Caki2 (cell line): Measurements from ENCODE around the gene NUDT16. TPM values are rescaled to one million over a fixed set of nuclear protein-coding genes. Genes with fewer than 3 reads are reported as not detected.
"Not testable (repeated sequence)": the region's sequence is repeated elsewhere in the genome, so short reads cannot be mapped to it uniquely, and the experiment has no call there.

Experiments used
- DNase-seq: peaks from one replicate; pipeline ENCODE4 v3.0.0-alpha.2; 2015; ENCODE audit warnings: low read depth
- in situ Hi-C: cut with HindIII; loops from 2 replicates; pipeline ENCODE4 v1.10.0; 2016; ENCODE audit warnings: low sequenced_read_pairs, low pct_unique_long_range_greater_than_20kb, mixed read lengths
- total RNA-seq: library from RNA; depleted of rRNA; stranded (reverse); fragments of >200 nt; shearing (Covaris generic); gene quantifications from 2 replicates; pipeline ENCODE4 v1.2.3, GENCODE V29; 2014; ENCODE audit warnings: low replicate concordance

NUDT16 gene
- total RNA-seq, 1 experiment from 2014 or later: 6.4 TPM

DNA sequence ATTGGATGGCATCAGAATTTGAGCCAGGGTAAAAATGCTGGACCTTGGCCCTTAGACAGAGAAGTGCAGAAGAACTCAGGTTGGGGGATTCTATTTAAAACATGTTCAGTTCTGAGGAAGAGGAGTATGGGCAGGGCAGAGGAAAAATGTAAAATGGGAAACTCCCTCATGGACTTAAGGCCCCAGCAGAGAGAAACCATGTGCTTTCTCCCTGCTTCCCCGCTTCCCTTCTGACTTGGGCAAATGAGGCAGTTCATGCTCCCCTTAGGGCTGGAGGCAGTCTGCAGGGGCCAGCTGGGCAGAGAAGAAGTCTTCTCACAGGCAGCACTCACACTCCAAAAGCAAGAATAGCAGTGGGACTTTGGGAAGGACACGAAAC lies 9.9 kb upstream of the NUDT16 start:
- no peak for DNase-seq
- in situ Hi-C loops: no loop called here

DNA sequence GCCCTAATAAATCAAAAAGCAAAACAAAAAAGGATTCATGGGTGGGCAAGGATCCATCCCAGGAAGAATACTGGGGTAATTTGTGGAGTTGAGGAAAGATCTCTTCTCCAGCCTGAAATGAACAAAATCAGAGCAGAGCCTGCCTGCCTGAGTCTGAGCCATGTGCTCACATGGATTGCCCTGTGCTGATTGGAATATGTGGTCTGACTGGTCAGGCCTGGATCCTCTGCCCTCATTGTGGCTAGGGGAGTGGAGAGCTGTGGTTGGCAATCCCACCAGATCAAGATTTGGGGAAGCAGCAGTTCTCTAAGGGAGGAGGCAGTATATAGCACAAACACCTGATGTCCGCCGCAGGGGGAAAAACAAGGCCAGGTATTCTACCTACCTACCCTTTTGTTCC lies 6.8 kb upstream of the NUDT16 start:
- in situ Hi-C loops: no loop called here
- no peak for DNase-seq

DNA sequence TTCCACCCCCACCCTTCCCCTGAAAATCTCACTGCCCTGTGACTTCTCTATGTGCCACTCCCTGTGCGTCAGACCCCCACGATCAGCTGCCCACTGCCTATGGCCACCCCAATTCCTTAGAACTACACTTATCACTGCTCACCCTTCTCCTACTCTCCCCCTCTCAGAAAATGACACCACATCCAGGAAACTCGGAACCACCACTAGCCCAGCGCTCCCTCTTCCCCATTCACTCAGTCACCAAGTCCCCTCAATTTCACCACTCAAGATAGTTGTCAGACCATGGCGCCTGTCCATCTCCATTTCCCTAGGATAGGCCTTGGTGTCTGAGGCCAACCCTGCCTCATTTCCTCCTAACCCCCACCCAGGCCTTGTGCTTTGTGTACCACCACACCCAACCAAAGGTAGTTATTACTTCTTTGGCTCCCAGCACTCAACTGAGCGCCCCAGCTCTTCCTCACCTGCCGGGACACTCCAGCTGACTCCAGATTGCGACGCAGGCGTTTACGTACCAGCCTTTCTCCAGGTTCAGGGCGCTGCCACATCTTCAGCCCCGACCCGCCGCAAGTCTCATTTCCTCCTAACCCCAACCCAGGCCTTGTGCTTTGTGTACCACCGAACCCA lies 641 bp upstream of the NUDT16 start:
- in situ Hi-C loops: not testable (repeated sequence)

DNA sequence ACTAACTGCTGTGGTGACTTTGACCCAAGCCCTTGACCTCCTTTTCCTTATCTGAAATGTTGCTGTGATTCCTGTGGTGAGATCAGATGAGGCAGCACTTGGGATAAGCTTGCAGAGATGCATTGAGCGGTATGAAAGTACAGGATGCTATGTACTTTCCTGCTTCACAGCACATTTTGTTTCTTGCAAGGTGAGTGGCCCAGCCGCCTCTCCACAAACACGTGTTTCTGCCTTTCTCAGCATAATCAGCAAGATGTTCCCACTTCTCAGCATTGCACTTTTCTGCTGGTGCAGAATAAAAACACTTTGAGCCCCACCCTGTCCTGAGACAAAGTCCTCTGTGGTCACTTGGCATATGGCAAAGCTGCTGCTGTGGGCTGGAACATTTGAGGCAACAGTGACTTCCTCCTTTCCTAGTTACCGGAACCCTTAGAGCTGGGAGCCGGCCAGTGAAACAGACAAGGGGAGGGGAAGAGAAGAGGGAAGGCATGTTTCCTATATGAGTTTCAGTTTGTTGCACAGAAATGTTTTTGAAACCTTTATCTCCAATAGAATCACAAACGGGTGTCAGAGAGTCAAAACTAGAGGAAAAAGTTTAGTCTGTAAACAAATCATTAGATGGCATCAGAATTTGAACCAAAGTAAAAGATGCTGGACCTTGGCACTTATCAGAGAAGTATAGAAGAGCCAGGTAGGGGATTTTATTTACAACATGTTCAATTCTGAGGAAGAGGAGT lies 5.0 kb downstream of the NUDT16 start:
- no peak for DNase-seq
- in situ Hi-C loops: no loop called here

More for the DNA sequence above, 641 bp upstream of the NUDT16 start:
- DNase-seq: not testable (repeated sequence)

DNA sequence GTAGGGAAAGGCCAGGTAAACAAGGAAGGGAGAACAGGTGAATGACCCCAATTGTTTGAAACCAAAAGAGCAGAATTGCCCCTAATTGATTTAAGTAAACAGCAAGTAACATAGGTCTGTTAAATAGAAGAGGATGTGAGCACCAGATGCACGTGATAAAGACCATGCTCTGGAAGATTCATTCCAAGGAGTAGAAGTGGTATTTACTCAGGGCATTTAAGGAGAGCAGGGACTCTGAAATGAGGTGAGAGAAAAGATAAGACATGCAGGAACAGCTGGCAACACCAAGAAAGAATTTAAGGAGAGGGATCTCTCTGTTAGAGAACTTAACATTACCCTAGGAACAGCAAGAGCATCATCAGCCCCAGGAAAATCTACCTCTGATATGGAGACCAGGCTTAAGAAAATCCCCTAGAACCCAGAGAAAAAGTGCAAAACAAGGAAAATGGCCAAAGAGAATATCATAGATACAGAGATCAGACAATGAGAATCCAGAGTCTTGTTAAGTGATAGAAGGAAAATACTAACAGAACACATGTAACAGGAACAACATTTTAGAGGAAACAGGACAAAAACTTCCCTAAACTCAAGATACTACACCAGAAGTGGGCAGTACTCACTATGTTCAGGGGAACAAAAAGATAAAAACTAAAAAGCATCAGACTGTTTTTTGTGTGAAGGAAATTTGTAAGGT lies 6.4 kb downstream of the NUDT16 start:
- in situ Hi-C loops: no loop called here
- DNase-seq: no peak

DNA sequence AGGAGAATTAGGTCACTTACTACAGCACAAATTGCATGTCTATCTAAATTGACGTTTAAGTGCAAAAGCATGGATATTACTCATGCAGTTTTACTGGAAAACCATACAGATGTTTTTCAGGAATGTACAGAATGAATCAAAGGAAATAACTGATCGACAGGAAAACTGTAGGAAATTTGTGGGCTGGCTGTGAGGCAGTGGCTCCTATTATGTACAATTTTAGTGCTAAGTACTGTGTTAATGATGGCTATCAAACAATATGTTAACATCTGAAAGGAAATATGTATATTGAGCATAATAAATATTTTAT lies 6.9 kb downstream of the NUDT16 start:
- in situ Hi-C loops: no loop called here
- no peak for DNase-seq

DNA sequence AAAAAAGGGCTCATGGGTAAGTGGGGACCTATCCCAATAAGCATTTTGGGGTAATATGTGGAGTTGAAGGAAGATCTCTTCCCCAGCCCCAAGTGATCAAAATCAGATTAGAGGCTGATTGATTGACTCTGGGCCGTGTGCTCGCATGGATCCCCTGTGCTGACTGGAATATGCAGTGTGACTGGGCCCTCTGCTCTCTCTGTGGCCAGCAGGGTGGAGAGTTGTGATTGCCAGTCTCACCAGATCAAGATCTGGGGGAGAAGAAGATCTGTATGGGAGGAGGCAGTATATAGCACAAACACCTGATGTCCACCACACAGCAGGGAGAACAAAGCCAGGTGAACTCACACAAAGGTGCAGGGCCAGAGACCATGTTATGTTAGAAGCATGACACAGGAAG lies 8.8 kb downstream of the NUDT16 start:
- in situ Hi-C loops: no loop called here
- DNase-seq: no peak

DNA sequence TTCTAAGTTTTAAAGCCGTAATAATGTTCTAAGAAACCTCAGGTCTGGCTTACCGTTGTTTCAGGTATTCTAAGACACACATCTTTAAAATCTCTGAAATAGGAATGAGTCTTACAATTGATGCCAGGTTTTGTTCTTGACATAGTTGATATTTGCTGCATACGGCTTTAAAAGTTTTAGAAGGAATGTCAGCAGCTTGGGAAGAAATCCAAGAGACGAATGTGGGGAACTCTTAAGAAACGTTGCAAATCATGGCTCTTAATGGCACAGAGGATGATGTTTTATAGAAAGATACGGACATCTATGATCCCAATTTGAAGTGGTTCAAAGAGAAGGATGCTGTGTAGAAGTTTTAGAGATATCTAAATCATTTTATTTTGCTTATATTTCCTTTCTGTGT lies 11.5 kb downstream of the NUDT16 start:
- in situ Hi-C loops: no loop called here
- no peak for DNase-seq

DNA sequence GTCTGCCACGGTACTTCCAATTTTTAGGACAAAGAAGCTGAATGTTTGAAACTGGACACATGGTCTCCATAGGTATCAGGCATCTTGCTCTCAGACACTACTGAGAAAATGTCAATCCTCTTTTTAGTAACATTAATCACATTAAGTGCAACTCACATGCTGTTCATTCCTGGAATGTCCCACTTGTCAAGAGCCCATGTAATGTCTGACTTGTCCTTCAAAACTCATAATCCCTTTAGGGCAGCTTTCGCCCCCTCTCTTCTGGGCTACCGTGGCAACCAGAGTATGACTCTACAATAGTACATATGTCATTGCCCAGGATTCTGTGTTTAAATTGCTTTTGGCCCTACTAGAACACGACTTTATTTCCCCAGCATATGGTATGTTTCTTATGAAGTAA lies 12.3 kb downstream of the NUDT16 start:
- no peak for DNase-seq

DNA sequence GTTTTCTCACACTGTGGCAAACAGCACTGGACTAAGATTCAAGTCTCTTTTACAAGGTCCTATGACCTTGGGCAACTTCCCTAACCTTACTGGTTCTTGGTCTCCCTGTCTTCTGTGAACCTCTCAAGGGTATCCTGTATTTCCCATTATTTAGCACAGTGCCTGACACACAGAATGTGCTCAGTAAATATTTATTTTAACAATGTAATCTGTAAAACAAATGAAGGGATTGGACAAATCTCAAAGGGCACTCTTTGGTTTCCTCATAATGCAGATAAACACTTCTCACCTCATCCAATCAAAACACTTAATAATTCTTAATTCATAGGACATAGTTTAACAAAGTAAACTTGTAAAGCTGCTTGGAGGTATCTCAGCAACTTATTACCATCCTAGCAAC lies 12.8 kb downstream of the NUDT16 start:
- no peak for DNase-seq
- in situ Hi-C loops: no loop called here

More for the DNA sequence above, 12.3 kb downstream of the NUDT16 start:
- in situ Hi-C loops: no loop called here

DNA sequence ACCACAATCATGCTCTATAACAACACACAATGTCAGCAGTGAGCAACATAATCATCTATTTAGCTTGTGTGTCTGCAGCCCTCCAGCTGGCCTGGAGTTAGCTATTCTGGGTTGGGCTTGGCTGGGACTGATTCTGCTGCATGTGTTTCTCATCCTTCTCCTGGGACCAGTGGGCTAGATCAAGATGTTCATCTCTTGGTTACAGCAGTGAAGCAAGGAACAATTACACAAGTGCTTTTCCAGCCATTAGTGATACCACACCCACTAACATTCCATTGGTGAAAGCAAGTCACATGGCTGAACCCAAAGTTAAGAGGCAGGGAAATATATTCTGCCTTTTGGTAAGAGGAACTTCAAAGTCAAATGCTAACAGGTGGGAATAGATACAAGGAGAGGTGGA lies 14.6 kb downstream of the NUDT16 start:
- in situ Hi-C loops: no loop called here

DNA sequence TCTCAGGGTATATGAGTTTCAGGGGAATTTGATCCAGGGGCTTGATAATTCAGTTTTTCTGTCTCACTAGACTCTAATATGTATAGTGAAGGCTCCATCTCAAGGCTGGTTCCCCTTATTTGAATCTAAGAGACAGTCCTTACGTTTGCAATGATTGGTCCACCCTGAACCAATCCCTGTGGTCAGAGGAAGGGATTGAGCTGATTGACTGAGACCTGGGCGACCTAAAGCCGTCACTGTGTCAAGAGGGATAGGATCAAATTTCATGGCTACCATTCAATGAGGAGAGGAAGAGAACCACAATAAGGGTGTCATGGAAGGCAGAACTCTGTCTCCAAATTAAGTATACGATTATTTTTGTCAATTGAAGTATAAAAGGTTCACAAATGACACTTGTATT lies 16.3 kb downstream of the NUDT16 start:
- in situ Hi-C loops: no loop called here
- DNase-seq: no peak

More for the DNA sequence above, 14.6 kb downstream of the NUDT16 start:
- no peak for DNase-seq

DNA sequence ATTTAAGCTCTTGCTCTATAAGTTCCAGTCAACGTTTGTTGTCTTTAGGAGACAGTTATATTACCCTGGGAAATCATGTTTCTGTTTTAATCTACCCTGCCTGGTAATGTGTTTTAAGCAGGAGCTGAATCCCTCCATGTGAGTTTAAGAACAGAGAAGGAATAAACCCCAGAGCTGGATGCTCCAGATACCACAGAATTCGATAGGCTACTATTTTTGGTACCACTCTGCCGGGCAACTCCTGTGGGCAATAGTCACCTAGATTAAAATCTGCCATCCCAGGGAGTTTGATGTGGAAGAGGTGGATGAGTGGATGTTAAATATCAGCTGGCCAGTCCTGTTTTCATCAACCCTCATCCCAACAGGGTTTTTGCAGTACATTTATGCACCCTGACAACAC lies 20.4 kb downstream of the NUDT16 start:
- in situ Hi-C loops: no loop called here
- DNase-seq: no peak

DNA sequence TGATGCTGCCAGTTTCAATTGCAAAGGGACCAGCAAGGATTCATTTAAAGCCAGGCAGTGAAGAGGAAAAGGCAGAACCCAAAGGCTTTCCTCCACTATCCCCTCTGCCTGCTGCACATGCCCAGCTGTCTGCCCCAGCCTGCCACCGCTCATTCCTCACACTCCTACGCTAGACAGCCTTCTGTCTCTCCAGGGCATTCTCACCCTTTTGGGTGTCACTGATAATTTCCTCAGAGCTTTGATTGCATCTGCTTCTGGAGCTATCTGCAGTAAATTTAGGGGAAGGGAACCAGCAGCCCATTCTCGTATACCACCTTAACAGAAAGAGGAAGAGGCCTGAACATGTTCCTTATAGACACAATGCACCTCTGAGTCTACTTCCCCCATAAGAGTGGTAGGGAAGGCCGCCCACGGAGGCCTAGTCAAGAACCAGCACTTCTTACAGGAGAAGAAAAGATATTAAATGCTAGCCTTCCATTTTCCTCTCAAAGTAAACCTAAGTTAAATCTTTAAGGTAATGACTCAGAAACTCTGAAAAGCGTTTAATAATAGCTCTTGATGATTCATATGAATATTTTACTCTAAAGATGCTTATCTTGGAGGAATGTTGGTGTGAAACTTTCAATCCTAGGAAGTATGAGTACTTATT lies 20.9 kb downstream of the NUDT16 start:
- no peak for DNase-seq
- in situ Hi-C loops: no loop called here

DNA sequence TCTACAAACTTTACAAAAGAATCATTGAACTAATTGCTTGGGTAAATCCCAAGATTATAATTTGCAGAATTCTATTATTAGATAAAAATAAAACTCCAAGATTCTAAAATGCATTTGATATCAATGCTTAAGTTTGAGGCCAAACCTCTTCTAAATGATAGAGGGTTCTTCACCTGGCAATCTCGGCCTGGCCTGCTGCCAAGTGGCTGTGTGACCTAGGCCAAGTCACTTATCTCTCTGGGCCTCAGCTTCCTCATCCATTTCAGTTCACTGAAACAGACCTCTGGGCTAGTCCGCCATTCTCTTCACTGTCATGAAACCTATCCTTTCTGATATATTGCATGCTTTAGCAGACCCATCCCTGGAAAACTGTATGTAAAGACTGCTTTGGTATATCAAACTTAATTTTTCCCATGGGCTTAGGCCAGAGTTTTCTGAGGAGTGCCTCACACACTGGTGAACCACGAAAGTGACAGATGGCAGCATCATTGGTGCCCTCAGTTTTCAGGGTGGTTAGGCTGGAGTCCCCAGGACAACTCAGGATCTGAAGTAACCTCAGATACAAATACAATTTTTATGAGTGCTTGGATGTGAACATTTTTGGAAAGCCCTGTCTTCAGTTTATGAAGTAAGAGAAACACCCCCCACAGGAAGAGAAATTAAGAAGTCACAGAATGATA lies 21.8 kb downstream of the NUDT16 start:
- no peak for DNase-seq
- in situ Hi-C loops: no loop called here

DNA sequence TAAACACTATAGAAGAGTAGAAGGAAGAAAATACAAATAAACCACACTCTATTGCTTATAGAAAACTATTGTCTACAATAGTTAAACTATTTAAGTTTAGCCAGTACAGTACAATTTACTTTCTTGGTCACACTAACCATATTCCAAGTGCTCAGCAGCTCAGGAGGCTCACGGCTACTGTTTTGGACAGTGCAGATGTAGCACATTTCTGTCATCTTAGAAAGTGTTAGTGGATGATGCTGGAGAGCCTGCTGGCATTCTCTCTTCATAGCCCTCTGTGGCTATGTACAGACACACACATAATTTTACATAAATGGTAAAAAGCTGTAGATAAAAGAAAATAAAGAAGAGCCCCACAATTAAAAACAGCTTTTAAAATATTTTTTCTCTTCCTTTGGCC lies 23.8 kb downstream of the NUDT16 start:
- no peak for DNase-seq
- in situ Hi-C loops: no loop called here

DNA sequence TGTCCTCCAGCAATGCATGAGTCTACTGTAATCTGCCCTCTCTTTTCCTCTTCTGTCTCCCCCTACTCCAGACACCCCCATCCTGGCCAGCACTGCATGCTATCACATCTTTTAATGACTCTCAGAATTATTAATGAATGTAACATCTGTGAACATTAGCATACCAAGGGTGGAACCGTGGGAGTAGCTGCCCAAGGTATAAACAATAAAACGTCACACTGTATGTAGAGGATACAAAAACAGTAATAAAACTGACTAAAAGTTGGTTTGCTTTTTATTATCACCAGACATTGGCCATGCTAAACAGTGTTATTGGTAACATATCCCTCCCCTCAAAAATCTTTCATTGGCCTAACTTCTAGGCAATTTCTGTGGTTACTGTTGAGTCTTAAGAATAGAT lies 24.7 kb downstream of the NUDT16 start:
- in situ Hi-C loops: no loop called here
- DNase-seq: no peak

DNA sequence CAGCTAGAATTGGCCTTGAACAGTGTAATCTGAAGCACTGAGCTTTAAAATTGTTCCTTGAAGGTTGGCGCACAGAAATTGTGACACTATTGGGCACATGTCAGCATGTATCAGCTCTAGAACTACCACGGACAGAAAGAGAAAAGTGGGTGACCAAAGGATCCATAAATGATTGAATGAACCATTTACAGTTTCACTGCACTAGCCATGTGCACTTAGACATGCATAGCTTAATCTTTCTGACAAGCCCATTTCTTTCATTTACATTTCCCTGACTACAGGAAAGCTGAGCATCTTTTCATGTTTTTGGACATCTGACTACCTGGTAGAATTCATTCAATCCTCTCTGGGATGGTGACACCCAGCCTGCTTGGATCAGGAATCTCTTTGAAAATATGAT lies 36.2 kb downstream of the NUDT16 start:
- in situ Hi-C loops: no loop called here
- no peak for DNase-seq

DNA sequence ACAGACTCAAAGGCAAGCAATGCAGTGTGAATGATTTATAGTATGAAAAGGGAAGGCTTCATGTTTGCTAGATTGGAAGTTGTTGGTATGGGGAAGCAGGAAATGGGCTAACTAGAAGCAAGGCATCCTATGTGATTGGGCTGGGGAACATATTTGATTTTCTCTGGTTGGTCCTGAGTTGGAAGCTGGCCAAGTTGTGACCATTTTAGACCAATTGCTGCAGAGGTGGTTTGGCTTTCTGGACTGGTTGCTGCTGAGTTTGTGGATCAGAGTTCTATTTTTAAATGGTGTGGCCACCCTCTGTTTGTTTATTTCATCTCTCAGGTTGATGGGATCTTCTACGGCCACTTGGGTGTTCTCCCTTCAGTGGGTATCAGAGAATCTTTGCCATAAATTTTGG lies 39.7 kb downstream of the NUDT16 start:
- DNase-seq: no peak
- in situ Hi-C loops: no loop called here
